Gastrocnemius medialis (tissue), 4 donors: ENCODE data around the gene TIGIT. TPM values are rescaled to one million over a fixed set of nuclear protein-coding genes. Genes with fewer than 3 reads are reported as not detected.

Experiments used
- ATAC-seq, 2 donors: fragments of 150-250 bp; one replicate each; pipeline ENCODE4 v1.9.1; 2016
- DNase-seq, 2 donors: peaks; one replicate each; pipeline ENCODE4 v3.0.0-alpha.2; 2019
- H3K27ac ChIP-seq, 4 donors: fragments of 200-600 bp; sonication (generic); 1 replicate in 1 of 4; 2 replicates in 3 of 4; pipeline ENCODE4 v1.5.1; 2016 to 2018; ENCODE audit warnings: mild to moderate bottlenecking in 2 of 4, moderate library complexity in 1 of 4
- H3K27me3 ChIP-seq, 3 donors: fragments of 200-600 bp; sonication (generic) in 2 of 3; 1 replicate in 1 of 3; 2 replicates in 2 of 3; pipeline versions ENCODE4 v1.5.1 to v1.6.0; 2016 to 2019; ENCODE audit warnings: mild to moderate bottlenecking in 1 of 3, moderate library complexity in 1 of 3
- H3K36me3 ChIP-seq, 2 donors: fragments of 200-600 bp; sonication (generic) in 1 of 2; one replicate each; pipeline ENCODE4 v1.5.1; 2017 to 2018
- H3K4me1 ChIP-seq, 2 donors: fragments of 200-600 bp; sonication (generic) in 1 of 2; one replicate each; pipeline ENCODE4 v1.5.1; 2016 to 2017; ENCODE audit warnings: mild to moderate bottlenecking in 2 of 2
- H3K4me3 ChIP-seq, 4 donors: fragments of 200-600 bp; sonication (generic) in 3 of 4; 1 replicate in 1 of 4; 2 replicates in 3 of 4; pipeline ENCODE4 v1.5.1; 2016 to 2019; ENCODE audit warnings: mild to moderate bottlenecking in 2 of 4
- H3K9me3 ChIP-seq, 3 donors: fragments of 200-600 bp; sonication (generic) in 2 of 3; 1 replicate in 1 of 3; 2 replicates in 2 of 3; pipeline ENCODE4 v1.5.1; 2016 to 2019
- CTCF ChIP-seq, 5 experiments: fragments of 450-650 bp in 3 of 5; fragments of 200-600 bp in 2 of 5; sonication (generic) in 2 of 5; IDR thresholded peaks in 4 of 5; conservative IDR thresholded peaks in 1 of 5; 1 replicate in 4 of 5; 2 replicates in 1 of 5; pipeline ENCODE4 v1.5.1; 2016 to 2019; ENCODE audit warnings: antibody characterized with exemption in 5 of 5, mild to moderate bottlenecking in 3 of 5, moderate library complexity in 3 of 5
- POLR2A ChIP-seq, 2 donors: fragments of 450-650 bp; IDR thresholded peaks; one replicate each; pipeline ENCODE4 v1.6.1; 2017; ENCODE audit warnings: antibody characterized with exemption in 2 of 2, mild to moderate bottlenecking in 2 of 2, moderate library complexity in 2 of 2
- in situ Hi-C, 4 donors: fragments of 200-750 bp; cut with MboI; loops; one replicate each; pipeline versions ENCODE4 v1.15.0 to v1.8.0; 2017; ENCODE audit warnings: low sequenced_read_pairs in 4 of 4
- intact Hi-C: fragments of 100-400 bp; cut with DNase I; formaldehyde crosslinking; loops from one replicate; pipeline ENCODE4 v1.15.1; 2023; ENCODE audit warnings: low total_unique reads
- total RNA-seq, 4 donors: library from RNA; depleted of rRNA; stranded (reverse); fragments of >200 nt; gene quantifications; one replicate each; pipeline versions ENCODE4 v1.1.0 to v1.2.3, GENCODE V29; 2016

The TIGIT gene
- total RNA-seq, 4 donors from 2014 or later, result not detected

DNA sequence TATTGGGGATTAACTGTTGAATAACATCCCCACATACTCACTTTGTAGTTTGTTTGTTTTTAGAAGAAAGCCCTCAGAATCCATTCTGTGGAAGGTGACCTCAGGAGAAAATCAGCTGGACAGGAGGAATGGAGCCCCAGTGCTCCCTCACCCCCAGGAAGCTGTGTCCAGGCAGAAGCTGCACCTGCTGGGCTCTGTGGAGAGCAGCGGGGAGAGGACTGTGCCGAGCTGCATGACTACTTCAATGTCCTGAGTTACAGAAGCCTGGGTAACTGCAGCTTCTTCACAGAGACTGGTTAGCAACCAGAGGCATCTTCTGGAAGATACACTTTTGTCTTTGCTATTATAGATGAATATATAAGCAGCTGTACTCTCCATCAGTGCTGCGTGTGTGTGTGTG is 14.0 kb downstream of the TIGIT start:
- Histone ChIP-seq H3K9me3 (no peaks in the 10 kb centered on the region), H3K4me3 (no peak overlapping the region), H3K27ac (no peak overlapping the region), H3K36me3 (no peaks in the 10 kb centered on the region), H3K4me1 (no peaks in the 10 kb centered on the region), H3K27me3 (no peaks in the 10 kb centered on the region)
- TF ChIP-seq CTCF (IDR thresholded peaks at IDR 0.05 in 4 of 5, conservative IDR thresholded peaks at IDR 0.05 in 1 of 5), result no peak
- TF ChIP-seq POLR2A (IDR thresholded peaks at IDR 0.05), result no peak
- DNase-seq (no peak), ATAC-seq (no peak)
- in situ Hi-C loops (no loop called here), intact Hi-C loops (no loop called here)

DNA sequence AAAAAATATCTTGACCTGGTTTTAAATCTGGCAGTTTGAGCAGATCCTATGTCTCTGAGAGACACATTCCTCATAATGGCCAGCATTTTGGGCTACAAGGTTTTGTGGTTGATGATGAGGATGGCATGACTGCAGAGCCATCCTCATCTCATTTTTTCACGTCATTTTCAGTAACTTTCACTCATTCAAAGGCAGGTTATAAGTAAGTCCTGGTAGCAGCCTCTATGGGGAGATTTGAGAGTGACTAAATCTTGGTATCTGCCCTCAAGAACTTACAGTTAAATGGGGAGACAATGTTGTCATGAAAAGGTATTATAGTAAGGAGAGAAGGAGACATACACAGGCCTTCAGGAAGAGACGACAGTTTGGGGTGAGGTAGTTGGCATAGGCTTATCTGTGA is 14.5 kb downstream of the TIGIT start:
- intact Hi-C loops (no loop called here), in situ Hi-C loops (no loop called here)
- DNase-seq (no peak), ATAC-seq (no peak)
- no peak overlapping the region for H3K27ac ChIP-seq
- no peaks in the 10 kb centered on the region for H3K9me3 ChIP-seq
- H3K4me1 ChIP-seq, result no peaks in the 10 kb centered on the region
- H3K36me3 ChIP-seq, result no peaks in the 10 kb centered on the region
- H3K27me3 ChIP-seq, result no peaks in the 10 kb centered on the region
- no peak overlapping the region for H3K4me3 ChIP-seq
- no peak for TF ChIP-seq POLR2A (IDR thresholded peaks at IDR 0.05)
- TF ChIP-seq CTCF (IDR thresholded peaks at IDR 0.05 in 4 of 5, conservative IDR thresholded peaks at IDR 0.05 in 1 of 5), result no peak

GRCh38 chr3:114308830-114309229 is 15.0 kb downstream of the TIGIT start:
- Histone ChIP-seq H3K36me3 (no peaks in the 10 kb centered on the region), H3K4me1 (no peaks in the 10 kb centered on the region), H3K27me3 (no peaks in the 10 kb centered on the region), H3K4me3 (no peak overlapping the region), H3K9me3 (no peaks in the 10 kb centered on the region), H3K27ac (no peak overlapping the region)
- intact Hi-C loops (no loop called here), in situ Hi-C loops (no loop called here)
- TF ChIP-seq CTCF (IDR thresholded peaks at IDR 0.05 in 4 of 5, conservative IDR thresholded peaks at IDR 0.05 in 1 of 5) (no peak), POLR2A (IDR thresholded peaks at IDR 0.05) (no peak)
- ATAC-seq (no peak), DNase-seq (no peak)

DNA sequence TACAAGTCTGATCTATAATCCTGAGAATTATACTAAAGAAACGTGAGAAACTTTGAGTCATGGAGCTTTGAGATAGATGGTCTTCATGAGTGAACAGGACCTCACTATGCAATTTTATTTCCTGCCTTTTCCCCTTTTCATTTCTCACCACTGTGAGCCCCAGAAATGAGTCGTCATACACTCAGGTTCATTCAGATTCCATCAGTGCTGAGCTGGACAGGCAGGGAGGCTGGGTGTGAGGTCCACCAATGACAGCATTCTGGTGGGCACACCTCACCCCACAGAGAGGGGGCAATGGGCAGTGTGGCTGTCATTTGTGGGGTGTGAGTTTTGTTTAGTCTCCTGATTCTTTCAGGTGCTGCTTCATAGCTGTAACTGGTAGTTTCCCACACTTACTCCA is 16.9 kb downstream of the TIGIT start:
- Histone ChIP-seq H3K27ac (no peak overlapping the region), H3K4me3 (no peak overlapping the region), H3K4me1 (no peaks in the 10 kb centered on the region), H3K9me3 (no peaks in the 10 kb centered on the region), H3K27me3 (no peaks in the 10 kb centered on the region), H3K36me3 (no peaks in the 10 kb centered on the region)
- in situ Hi-C loops, result no loop called here
- TF ChIP-seq CTCF (IDR thresholded peaks at IDR 0.05 in 4 of 5, conservative IDR thresholded peaks at IDR 0.05 in 1 of 5), result no peak
- TF ChIP-seq POLR2A (IDR thresholded peaks at IDR 0.05), result no peak
- intact Hi-C loops, result no loop called here
- ATAC-seq (no peak), DNase-seq (no peak)

- intact Hi-C loops, result no loop called here
- TF ChIP-seq CTCF (IDR thresholded peaks at IDR 0.05 in 4 of 5, conservative IDR thresholded peaks at IDR 0.05 in 1 of 5), result no peak
- no peak for TF ChIP-seq POLR2A (IDR thresholded peaks at IDR 0.05)
- no peaks in the 10 kb centered on the region for H3K9me3 ChIP-seq
Observed at GRCh38 chr3:114313426-114313825, 19.6 kb downstream of the TIGIT start.

More at GRCh38 chr3:114313426-114313825, 19.6 kb downstream of the TIGIT start:
- no peaks in the 10 kb centered on the region for H3K27me3 ChIP-seq
- no peaks in the 10 kb centered on the region for H3K36me3 ChIP-seq
- in situ Hi-C loops, result no loop called here
- H3K27ac ChIP-seq, result no peak overlapping the region
- DNase-seq (no peak), ATAC-seq (no peak)
- H3K4me3 ChIP-seq, result no peak overlapping the region
- H3K4me1 ChIP-seq, result no peaks in the 10 kb centered on the region
